Measurements from ENCODE around the gene PDE2A.

GRCh38 chr11:72652873-72653630 is 21.2 kb downstream of the PDE2A start:
- TF ChIP-seq CTCF (IDR thresholded peaks at IDR 0.05) (no peak), POLR2A (IDR thresholded peaks at IDR 0.05) (no peak)
